Body of pancreas (tissue), 4 donors: ENCODE measurements around the gene COMMD1.

Experiments used
- CTCF ChIP-seq, 7 experiments: fragments of 450-650 bp in 4 of 7; fragments of 200-600 bp in 3 of 7; sonication (generic) in 3 of 7; IDR thresholded peaks; one replicate each; pipeline ENCODE4 v1.5.1; 2016 to 2019; ENCODE audit warnings: antibody characterized with exemption in 7 of 7
- POLR2A ChIP-seq, 3 donors: fragments of 450-650 bp; IDR thresholded peaks; one replicate each; pipeline ENCODE4 v1.6.1; 2016; ENCODE audit warnings: antibody characterized with exemption in 3 of 3, mild to moderate bottlenecking in 2 of 3

GRCh38 chr2:61995515-61995914 lies 90.0 kb downstream of the COMMD1 start:
- TF ChIP-seq CTCF (IDR thresholded peaks at IDR 0.05) (no peak), POLR2A (IDR thresholded peaks at IDR 0.05) (no peak)
